Measurements from ENCODE around the gene LYPD5. TPM values are rescaled to one million over a fixed set of nuclear protein-coding genes. Genes with fewer than 3 reads are reported as not detected.

The LYPD5 gene
- total and polyA plus RNA-seq, 2 of the 8 experiments (the other 6 are each of a cell fraction or from before 2014, with no cell fraction given) = 0.74 to 4.3 TPM

GRCh38 chr19:43777163-43777695, 25.0 kb downstream of the LYPD5 start:
- Histone ChIP-seq H4K20me1 (replicated peaks in 1 of 2; ENCODE audit: control insufficient read depth in 1 of 2, insufficient read depth in 2 of 2, low read length in 2 of 2) (peaks cover 0 to 1% of the 10 kb centered on the region in 2 experiments), H3K79me1 (ENCODE audit: low read depth, low read length) (no peaks in the 10 kb centered on the region; the same call in 1 of the 2 replicates), H3K27me3 (replicated peaks in 1 of 4; ENCODE audit: control insufficient read depth in 3 of 4, extremely low read depth in 1 of 4, insufficient read depth in 3 of 4, low read length in 3 of 4) (peaks cover 9 to 28% (median 25%) of the 10 kb centered on the region in 4 experiments), H3K23me2 (ENCODE audit: low read depth, low read length) (peaks cover 11% of the 10 kb centered on the region), H3K4me2 (ENCODE audit: insufficient read depth in 1 of 2, low read depth in 2 of 2, low read length in 2 of 2) (no peak overlapping the region), H2BK5ac (ENCODE audit: low read depth, low read length) (no peak overlapping the region), H2AK5ac (ENCODE audit: low read depth, low read length) (no peak overlapping the region), H2BK120ac (replicated peaks; ENCODE audit: low read depth, low read length) (no peak overlapping the region), H3K36me3 (ENCODE audit: control insufficient read depth in 2 of 4, insufficient read depth in 4 of 4, low read length in 3 of 4) (no peaks in the 10 kb centered on the region), H3K56ac (replicated peaks; ENCODE audit: insufficient read length, low read depth, low read length) (no peak overlapping the region), H4K91ac (replicated peaks; ENCODE audit: insufficient read length, low read length) (no peak overlapping the region), H3K4ac (replicated peaks; ENCODE audit: insufficient read length, low read depth, low read length) (no peak overlapping the region), H3K9ac (replicated peaks in 1 of 4; ENCODE audit: extremely low read depth in 1 of 4, low read depth in 3 of 4, low read length in 3 of 4) (no peak overlapping the region), H3K27ac (ENCODE audit: low read depth, low read length) (no peak overlapping the region), H3K18ac (ENCODE audit: extremely low read depth, low read length) (no peak overlapping the region), H3K79me2 (ENCODE audit: control insufficient read depth in 1 of 2, insufficient read depth in 2 of 2, low read length in 2 of 2) (no peaks in the 10 kb centered on the region), H3K4me1 (replicated peaks in 1 of 4; ENCODE audit: control insufficient read depth in 3 of 4, insufficient read depth in 4 of 4, low read length in 3 of 4) (peaks cover 4 to 20% (median 11%) of the 10 kb centered on the region in 4 experiments), H2BK15ac (ENCODE audit: low read length) (no peak overlapping the region), H3K23ac (ENCODE audit: insufficient read length) (no peak overlapping the region), H4K8ac (ENCODE audit: extremely low read depth, insufficient read depth, low read length) (no peak overlapping the region), H2AFZ (ENCODE audit: low read length) (no peak overlapping the region), H2BK20ac (ENCODE audit: low read length) (no peak overlapping the region), H4K5ac (ENCODE audit: insufficient read length, low read depth, low read length) (no peak overlapping the region), H3K9me3 (ENCODE audit: insufficient read depth in 2 of 2, low read depth in 1 of 2, low read length in 1 of 2) (no peaks in the 10 kb centered on the region), H3K4me3 (ENCODE audit: extremely low read depth in 1 of 4, insufficient read depth in 2 of 4, low read depth in 3 of 4, low read length in 4 of 4) (no peak overlapping the region), H2BK12ac (ENCODE audit: low read depth, low read length) (no peak overlapping the region), H3K14ac (ENCODE audit: insufficient read length) (no peak overlapping the region)
- CTCF ChIA-PET (ENCODE audit: partially characterized antibody) = interaction anchor here (0.6 to 37.0 kb wide), 10 partner anchors 8 to 1172 kb away, joined by 3 to 703 read pairs (median 4); partner anchors contain the start of genes PLAUR and SMG9
- FAIRE-seq = no peak
- no peak for DNase-seq (ENCODE audit: low read depth in 1 of 2, low spot score in 2 of 2)
- 40% methylated on average over 4 of the region's 4 CpGs; no CpG with 5 or more reads in 1 of the 2 experiments for WGBS, 2 experiments (ENCODE audit: extremely low coverage in 1 of 2, insufficient coverage in 1 of 2, insufficient read length in 1 of 2, insufficient replicate concordance in 2 of 2, low coverage in 1 of 2, low lambda C conversion rate in 2 of 2, missing lambda C conversion rate in 1 of 2)
- POLR2A ChIA-PET (ENCODE audit: partially characterized antibody) = interaction anchor here (0.6 to 5.3 kb wide), 7 partner anchors 10 to 1739 kb away, joined by 3 to 23 read pairs (median 3); partner anchors contain the start of gene SMG9
- TF ChIP-seq SRF (IDR thresholded peaks at IDR 0.05; ENCODE audit: low read depth, low read length) (no peak), POLR2AphosphoS5 (IDR thresholded peaks at IDR 0.05; ENCODE audit: low read depth, low read length) (no peak), SIX5 (IDR thresholded peaks at IDR 0.05; ENCODE audit: low read depth, low read length) (no peak), RFX5 (IDR thresholded peaks at IDR 0.05; ENCODE audit: borderline replicate concordance, low read depth, low read length) (no peak), YY1 (IDR thresholded peaks at IDR 0.05; ENCODE audit: low read depth, low read length) (no peak), JUND (IDR thresholded peaks at IDR 0.05; ENCODE audit: low read length) (no peak), POLR2A (IDR thresholded peaks at IDR 0.05; ENCODE audit: control extremely low read depth in 1 of 2, low read depth in 2 of 2, low read length in 2 of 2) (no peak), EZH2 (IDR thresholded peaks at IDR 0.05; ENCODE audit: low read depth, low read length, severe bottlenecking) (no peak), TAF1 (IDR thresholded peaks at IDR 0.05; ENCODE audit: low read depth, low read length) (no peak), RBBP5 (IDR thresholded peaks at IDR 0.05; ENCODE audit: borderline replicate concordance, low read depth, low read length) (no peak), FOSL1 (IDR thresholded peaks at IDR 0.05; ENCODE audit: insufficient read depth, low read depth, low read length) (no peak), CHD2 (IDR thresholded peaks at IDR 0.05; ENCODE audit: low read length) (no peak)
- TF ChIP-seq, protein P1, sequence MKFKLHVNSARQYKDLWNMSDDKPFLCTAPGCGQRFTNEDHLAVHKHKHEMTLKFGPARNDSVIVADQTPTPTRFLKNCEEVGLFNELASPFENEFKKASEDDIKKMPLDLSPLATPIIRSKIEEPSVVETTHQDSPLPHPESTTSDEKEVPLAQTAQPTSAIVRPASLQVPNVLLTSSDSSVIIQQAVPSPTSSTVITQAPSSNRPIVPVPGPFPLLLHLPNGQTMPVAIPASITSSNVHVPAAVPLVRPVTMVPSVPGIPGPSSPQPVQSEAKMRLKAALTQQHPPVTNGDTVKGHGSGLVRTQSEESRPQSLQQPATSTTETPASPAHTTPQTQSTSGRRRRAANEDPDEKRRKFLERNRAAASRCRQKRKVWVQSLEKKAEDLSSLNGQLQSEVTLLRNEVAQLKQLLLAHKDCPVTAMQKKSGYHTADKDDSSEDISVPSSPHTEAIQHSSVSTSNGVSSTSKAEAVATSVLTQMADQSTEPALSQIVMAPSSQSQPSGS (IDR thresholded peaks at IDR 0.05; ENCODE audit: low read length) = no peak
